GM12878 (cell line): ENCODE results near the gene USP34. TPM values are rescaled to one million over a fixed set of nuclear protein-coding genes. Genes with fewer than 3 reads are reported as not detected.

ENCODE experiments used
- ATAC-seq: fragments of 200-7000 bp; cut with Tn5 transposase; 3 replicates; pipeline ENCODE4 v1.9.1; 2020; ENCODE audit warnings: mild to moderate bottlenecking, moderate library complexity
- BruUV-seq: library from RNA; stranded (reverse); fragments of 400-500 nt; replicated peaks from 2 replicates; lab custom pipeline; 2021; lab: Mats Ljungman, UMichigan
- CTCF ChIA-PET: fragments of 300-600 bp; sonication (Branson Sonifier 250); formaldehyde crosslinking; extraction: SDS; loops from one replicate; lab custom pipeline; 2021; ENCODE audit warnings: inconsistent platforms; lab: Yijun Ruan, JAX
- POLR2A ChIA-PET: fragments of 350-600 bp; formaldehyde crosslinking; extraction: SDS; loops from one replicate; lab custom pipeline; 2021; ENCODE audit warnings: inconsistent platforms; lab: Charles Lee
- RAD21 ChIA-PET: fragments of 300-600 bp; sonication (Branson Sonifier 250); formaldehyde crosslinking; loops from one replicate; lab custom pipeline; 2023; ENCODE audit warnings: antibody characterized with exemption; ENCODE audit not compliant: unreplicated experiment; lab: Charles Lee
- SMC1A ChIA-PET: fragments of 300-600 bp; sonication (Branson Sonifier 250); formaldehyde crosslinking; loops from one replicate; lab custom pipeline; 2023; ENCODE audit not compliant: unreplicated experiment, uncharacterized antibody; lab: Charles Lee
- DNase-seq: peaks from one replicate; pipeline ENCODE4 v3.0.0-alpha.2; 2011; ENCODE audit warnings: low read depth, low spot score
- FAIRE-seq: peaks from 3 replicates; lab custom pipeline; 2011; peaks lifted over from hg19 to GRCh38; lab: Jason Lieb, UNC
- H2AFZ ChIP-seq: 2 replicates; pipeline ENCODE4 v1.6.0; 2011; ENCODE audit warnings: low read depth, low read length, control low read depth; ENCODE audit not compliant: control insufficient read depth
- H3K27ac ChIP-seq: 2 replicates; pipeline ENCODE4 v1.5.1; 2011; ENCODE audit warnings: control low read depth; ENCODE audit not compliant: control insufficient read depth, insufficient read depth
- H3K27me3 ChIP-seq, 2 experiments: replicated peaks in 1 of 2; 2 replicates each; pipeline versions ENCODE4 v1.6.0 to v1.6.1; 2011; ENCODE audit warnings: low read length in 1 of 2; ENCODE audit not compliant: control insufficient read depth in 2 of 2, insufficient read depth in 2 of 2
- H3K36me3 ChIP-seq, 2 experiments: 2 replicates each; pipeline ENCODE4 v1.5.1; 2011; ENCODE audit warnings: low read length in 1 of 2; ENCODE audit not compliant: control insufficient read depth in 2 of 2, insufficient read depth in 2 of 2
- H3K4me1 ChIP-seq: 2 replicates; pipeline ENCODE4 v1.6.1; 2011; ENCODE audit warnings: mild to moderate bottlenecking, low read length, moderate library complexity, mixed read lengths; ENCODE audit not compliant: control insufficient read depth, insufficient read depth
- H3K4me2 ChIP-seq: 2 replicates; pipeline ENCODE4 v1.6.0; 2011; ENCODE audit warnings: control low read depth; ENCODE audit not compliant: control insufficient read depth, insufficient read depth
- H3K4me3 ChIP-seq: fragments of 200-600 bp; sonication (generic); 2 replicates; pipeline ENCODE4 v1.5.1; 2016
- H3K79me2 ChIP-seq: 2 replicates; pipeline ENCODE4 v1.6.0; 2011; ENCODE audit warnings: low read length; ENCODE audit not compliant: control insufficient read depth, insufficient read depth
- H3K9ac ChIP-seq: 2 replicates; pipeline ENCODE4 v1.8.0; 2011; ENCODE audit warnings: low read length, control low read depth, mixed read lengths; ENCODE audit not compliant: control insufficient read depth, insufficient read depth
- H3K9me3 ChIP-seq: replicated peaks from 3 replicates; pipeline ENCODE4 v1.5.1; 2011; ENCODE audit warnings: mild to moderate bottlenecking, low read length; ENCODE audit not compliant: control insufficient read depth, insufficient read depth
- H4K20me1 ChIP-seq: 2 replicates; pipeline ENCODE4 v1.6.0; 2011; ENCODE audit not compliant: control insufficient read depth, insufficient read depth
- ATF2 ChIP-seq: IDR thresholded peaks from 2 replicates; pipeline ENCODE4 v1.6.1; 2012; ENCODE audit warnings: low read length, inconsistent platforms
- ATF7 ChIP-seq: fragments of 450-650 bp; IDR thresholded peaks from 2 replicates; pipeline ENCODE4 v1.6.1; 2016; ENCODE audit warnings: low read depth, mild to moderate bottlenecking
- CBX3 ChIP-seq: fragments of 200-600 bp; sonication (generic); IDR thresholded peaks from 2 replicates; pipeline ENCODE4 v1.6.1; 2016; ENCODE audit warnings: low read depth, borderline replicate concordance
- MAX ChIP-seq: IDR thresholded peaks from 2 replicates; pipeline ENCODE4 v1.6.1; 2012; ENCODE audit warnings: low read depth, low read length, improper control_type of control experiment
- MXI1 ChIP-seq: fragments of 150-350 bp; IDR thresholded peaks from 2 replicates; pipeline ENCODE4 v1.6.1; 2011; ENCODE audit warnings: low read depth, mild to moderate bottlenecking, inconsistent platforms, low read length, improper control_type of control experiment
- NFYA ChIP-seq: IDR thresholded peaks from 2 replicates; pipeline ENCODE4 v1.6.1; 2011; ENCODE audit warnings: low read depth, mild to moderate bottlenecking, low read length, improper control_type of control experiment, borderline replicate concordance
- PAX5 ChIP-seq: IDR thresholded peaks from 2 replicates; pipeline ENCODE4 v1.6.1; 2011; ENCODE audit warnings: low read depth, low read length, borderline replicate concordance
- PML ChIP-seq: IDR thresholded peaks from 2 replicates; pipeline ENCODE4 v1.6.1; 2012; ENCODE audit warnings: low read length, inconsistent platforms
- PRDM15 ChIP-seq: fragments of 450-650 bp; formaldehyde crosslinking; IDR thresholded peaks from 2 replicates; pipeline ENCODE4 v1.4.0; 2020; ENCODE audit warnings: mild to moderate bottlenecking, moderate library complexity
- RB1 ChIP-seq: fragments of 450-650 bp; formaldehyde crosslinking; IDR thresholded peaks from 2 replicates; pipeline ENCODE4 v1.6.1; 2017; ENCODE audit warnings: mild to moderate bottlenecking, borderline replicate concordance
- RELB ChIP-seq: fragments of 450-650 bp; IDR thresholded peaks from 2 replicates; pipeline ENCODE4 v1.6.1; 2017; ENCODE audit warnings: low read depth, mild to moderate bottlenecking, moderate library complexity
- SRF ChIP-seq, 2 experiments: IDR thresholded peaks; 2 replicates each; pipeline ENCODE4 v1.6.1; 2011; ENCODE audit warnings: low read depth in 2 of 2, low read length in 2 of 2, mild to moderate bottlenecking in 1 of 2, moderate library complexity in 1 of 2
- TCF12 ChIP-seq: IDR thresholded peaks from 2 replicates; pipeline ENCODE4 v1.6.1; 2011; ENCODE audit warnings: low read depth, mild to moderate bottlenecking, low read length
- WGBS: methylation state at CpG from one replicate; pipeline ENCODE4 v1.1.6; 2016; ENCODE audit warnings: low lambda C conversion rate; ENCODE audit not compliant: insufficient replicate concordance, insufficient coverage; ENCODE audit errors: missing lambda C conversion rate; 5-methylcytosine and 5-hydroxymethylcytosine counted together
- in situ Hi-C: fragments of 300-500 bp; cut with MboI; formaldehyde crosslinking; loops from 9 replicates; pipeline ENCODE4 v1.14.3; 2018; ENCODE audit warnings: mixed read lengths
- intact Hi-C: fragments of 100-400 bp; cut with micrococcal nuclease; formaldehyde crosslinking; loops from one replicate; pipeline ENCODE4 v1.14.2; 2022; ENCODE audit not compliant: unreplicated experiment
- polyA plus RNA-seq, 11 experiments: library from polyadenylated mRNA; depleted of rRNA in 4 of 11; unstranded in 6 of 11; stranded (reverse) in 5 of 11; fragments of >200 nt; fragmentation: Nextera tagmentation in 4 of 11; fragmentation: Illumina TruSeq in 1 of 11; extraction: Ambion mirVana in 4 of 11; extraction: Trizol in 1 of 11; gene quantifications; 1 replicate in 1 of 11; 2 replicates in 10 of 11; pipeline versions ENCODE4 v1.2.1 to v1.2.3, GENCODE V29; 2011 to 2016; ENCODE audit warnings: inconsistent platforms in 2 of 11, missing spikeins in 2 of 11, low read depth in 1 of 11
- total RNA-seq, 4 experiments: library from RNA; depleted of rRNA in 3 of 4; stranded (reverse); fragments of >200 nt in 3 of 4; fragmentation: Illumina TruSeq in 1 of 4; extraction: Trizol in 1 of 4; gene quantifications; 2 replicates each; pipeline versions ENCODE4 v1.2.1 to v1.2.3, GENCODE V29; 2013 to 2021

Gene USP34
- total and polyA plus RNA-seq, 10 of the 15 experiments (the other 5 are each of a cell fraction or from before 2014, with no cell fraction given), result 26.2 to 106 (median 62.1) TPM

GRCh38 chr2:61416871-61417645 lies 53.8 kb downstream of the USP34 start:
- TF ChIP-seq PAX5 (no peak), PRDM15 (CRISPR knock-in tag) (no peak), RB1 (no peak), PML (no peak), MAX (no peak), ATF7 (no peak), NFYA (no peak), TCF12 (no peak), CBX3 (no peak), RELB (no peak), ATF2 (no peak), MXI1 (no peak), SRF (IDR thresholded peaks at IDR 0.05; ENCODE audit: low read depth in 2 of 2, low read length in 2 of 2) (no peak)
- BruUV-seq, result no TSS peak
- Histone ChIP-seq H3K79me2 (peaks cover 35% of the 10 kb centered on the region), H3K4me2 (no peak overlapping the region), H3K36me3 (peaks cover 2 to 5% of the 10 kb centered on the region in 2 experiments; a peak in 2 of 4 replicates), H2AFZ (no peak overlapping the region), H3K9ac (no peak overlapping the region), H3K9me3 (no peaks in the 10 kb centered on the region), H3K4me1 (peaks cover 22% of the 10 kb centered on the region), H4K20me1 (no peaks in the 10 kb centered on the region), H3K27ac (no peak overlapping the region), H3K27me3 (no peaks in the 10 kb centered on the region), H3K4me3 (no peak overlapping the region)
- in situ Hi-C loops, result no loop called here
- no peak for ATAC-seq
- intact Hi-C loops, result no loop called here
- 87% methylated on average over 9 of the region's 9 CpGs for WGBS
- CTCF ChIA-PET, result interaction anchor here (1.9 to 4.1 kb wide), 2 partner anchors 10 to 20 kb away, joined by 7 to 24 read pairs; no protein-coding TSS in a partner anchor
- SMC1A ChIA-PET, result interaction anchor here (0.5 to 3.1 kb wide), 8 partner anchors 12 to 150 kb away, joined by 3 to 8 read pairs (median 4); no protein-coding TSS in a partner anchor
- POLR2A ChIA-PET, result interaction anchor here (0.6 kb wide), 1 partner anchor 97 kb away, joined by 4 read pairs; no protein-coding TSS in a partner anchor
- no peak for FAIRE-seq
- DNase-seq, result no peak
- RAD21 ChIA-PET, result no interaction called here
